Prostate gland (tissue), 2 donors: ENCODE results near the gene OSBPL9.

Source experiments
- CTCF ChIP-seq, 4 experiments: fragments of 200-600 bp in 2 of 4; fragments of 450-650 bp in 2 of 4; sonication (generic) in 2 of 4; IDR thresholded peaks; 1 replicate in 3 of 4; 2 replicates in 1 of 4; pipeline ENCODE4 v1.5.1; 2016 to 2019; ENCODE audit warnings: antibody characterized with exemption in 4 of 4, mild to moderate bottlenecking in 2 of 4, moderate library complexity in 2 of 4
- POLR2A ChIP-seq: fragments of 450-650 bp; IDR thresholded peaks from one replicate; pipeline ENCODE4 v1.6.1; 2016; ENCODE audit warnings: antibody characterized with exemption, mild to moderate bottlenecking
- POLR2AphosphoS5 ChIP-seq: sonication (generic); formaldehyde crosslinking; IDR thresholded peaks from one replicate; pipeline ENCODE4 v1.6.1; 2017; ENCODE audit warnings: antibody characterized with exemption

- TF ChIP-seq CTCF (IDR thresholded peaks at IDR 0.05), result no peak
- TF ChIP-seq POLR2AphosphoS5, result no peak
- TF ChIP-seq POLR2A, result no peak
Measured at GRCh38 chr1:51664421-51665240, 47.7 kb downstream of the OSBPL9 start.
